Left cardiac atrium (tissue), 4 donors: ENCODE measurements around the gene MTHFD1L. TPM values are rescaled to one million over a fixed set of nuclear protein-coding genes. Genes with fewer than 3 reads are reported as not detected.
"Not testable (repeated sequence)": the region's sequence is repeated elsewhere in the genome, so short reads cannot be mapped to it uniquely, and the experiment has no call there.

ENCODE experiments used
- ATAC-seq, 2 donors: fragments of 200-7000 bp; cut with Tn5 transposase; one replicate each; pipeline ENCODE4 v1.9.1; 2020; ENCODE audit warnings: mild to moderate bottlenecking in 2 of 2, moderate library complexity in 2 of 2
- DNase-seq: peaks from one replicate; pipeline ENCODE4 v3.0.0-alpha.2; 2020
- intact Hi-C, 2 donors: fragments of 100-400 bp; cut with DNase I; formaldehyde crosslinking; loops; one replicate each; pipeline versions ENCODE4 v1.14.1 to v1.15.1; 2022 to 2023
- total RNA-seq, 2 donors: library from RNA; stranded (reverse); fragmentation: NEBNext Ultra II Directional; extraction: Animal tissue kit (Norgen Biotek cat#: 25700); gene quantifications; one replicate each; pipeline ENCODE4 v1.2.1, GENCODE V29; 2021
- donor health status: DM: no; HTN: yes; CAD: no.
- donor health status: DM: no; HTN: yes; CAD: no; lungs with severe emphysema.
- donor health status: DM: yes; HTN: yes; CAD: no.
- donor health status: Dilated cardiomyopathy.

Gene MTHFD1L
- total RNA-seq, 2 donors from 2014 or later, result 4.8 to 19.7 TPM

- intact Hi-C loops, result no loop called here
- ATAC-seq, result peak in 1 of 2 donors; percentile 16
- no peak for DNase-seq
Measured at GRCh38 chr6:151095538-151096254, 230.2 kb downstream of the MTHFD1L start.

GRCh38 chr6:151096255-151096612 is 230.7 kb downstream of the MTHFD1L start:
- intact Hi-C loops, result no loop called here
- ATAC-seq (peak in 1 of 2 donors; percentile 53), DNase-seq (no peak)

- intact Hi-C loops, result no loop called here
- DNase-seq (no peak), ATAC-seq (no peak)
Measured at GRCh38 chr6:151096691-151097606, 231.4 kb downstream of the MTHFD1L start.

GRCh38 chr6:151098166-151098565 is 232.7 kb downstream of the MTHFD1L start:
- DNase-seq (no peak), ATAC-seq (no peak)
- intact Hi-C loops, result no loop called here

GRCh38 chr6:151100326-151100725 is 234.8 kb downstream of the MTHFD1L start:
- intact Hi-C loops, result no loop called here
- ATAC-seq (no peak), DNase-seq (no peak)

- intact Hi-C loops, result no loop called here
- no peak for DNase-seq
- peak; percentile 40 to 76 for ATAC-seq
Measured at GRCh38 chr6:151101161-151101815, 235.8 kb downstream of the MTHFD1L start.

GRCh38 chr6:151101816-151102694 is 236.6 kb downstream of the MTHFD1L start:
- DNase-seq (no peak), ATAC-seq (no peak)
- intact Hi-C loops, result no loop called here

- intact Hi-C loops, result no loop called here
- ATAC-seq, result no peak
Measured at GRCh38 chr6:151103266-151103665, 237.8 kb downstream of the MTHFD1L start.

GRCh38 chr6:151107897-151108427 is 242.5 kb downstream of the MTHFD1L start:
- DNase-seq, result no peak
- intact Hi-C loops, result no loop called here
- ATAC-seq, result no peak

More at GRCh38 chr6:151103266-151103665, 237.8 kb downstream of the MTHFD1L start:
- DNase-seq, result no peak

- DNase-seq, result no peak
- intact Hi-C loops, result no loop called here
- ATAC-seq, result no peak
Measured at GRCh38 chr6:151108548-151108947, 243.0 kb downstream of the MTHFD1L start.

GRCh38 chr6:151109361-151109760 is 243.9 kb downstream of the MTHFD1L start:
- DNase-seq, result no peak
- intact Hi-C loops, result no loop called here
- no peak for ATAC-seq

- intact Hi-C loops, result no loop called here
- ATAC-seq (no peak), DNase-seq (no peak)
Measured at GRCh38 chr6:151109869-151110575, 244.5 kb downstream of the MTHFD1L start.

GRCh38 chr6:151110576-151110905 is 245.0 kb downstream of the MTHFD1L start:
- intact Hi-C loops, result no loop called here
- ATAC-seq (no peak), DNase-seq (no peak)

GRCh38 chr6:151111670-151112069 is 246.2 kb downstream of the MTHFD1L start:
- no peak for ATAC-seq
- intact Hi-C loops, result no loop called here
- DNase-seq, result no peak

- ATAC-seq (no peak), DNase-seq (no peak)
- intact Hi-C loops, result no loop called here
Measured at GRCh38 chr6:151112130-151112529, 246.6 kb downstream of the MTHFD1L start.

GRCh38 chr6:151112884-151113283 is 247.4 kb downstream of the MTHFD1L start:
- DNase-seq, ATAC-seq, intact Hi-C loops: not testable (repeated sequence)

GRCh38 chr6:151113641-151114040 is 248.1 kb downstream of the MTHFD1L start:
- DNase-seq (no peak), ATAC-seq (no peak)
- intact Hi-C loops, result no loop called here

GRCh38 chr6:151118461-151119123 is 253.1 kb downstream of the MTHFD1L start:
- intact Hi-C loops, result no loop called here
- DNase-seq, result no peak
- no peak for ATAC-seq
